HepG2 (cell line): ENCODE results near the gene NINL. TPM values are rescaled to one million over a fixed set of nuclear protein-coding genes. Genes with fewer than 3 reads are reported as not detected.

Experiments
- DMAP1 ChIP-seq: IDR thresholded peaks from 2 replicates; pipeline ENCODE4 v1.6.1; 2016
- FOSL2 ChIP-seq: sonication (generic); formaldehyde crosslinking; IDR thresholded peaks from 2 replicates; pipeline ENCODE4 v1.4.0; 2020; ENCODE audit warnings: missing genetic modification reagents
- FOXJ3 ChIP-seq: sonication (generic); formaldehyde crosslinking; IDR thresholded peaks from 2 replicates; pipeline ENCODE4 v1.4.0; 2020; ENCODE audit warnings: missing genetic modification reagents, mild to moderate bottlenecking, borderline replicate concordance
- FOXK1 ChIP-seq: sonication (generic); formaldehyde crosslinking; IDR thresholded peaks from 2 replicates; pipeline ENCODE4 v1.4.0; 2020; ENCODE audit warnings: low read depth, missing genetic modification reagents, borderline replicate concordance
- GABPB1 ChIP-seq: IDR thresholded peaks from 2 replicates; pipeline ENCODE4 v1.6.1; 2016; ENCODE audit warnings: mild to moderate bottlenecking, missing genetic modification reagents, moderate library complexity, missing compliant biosample characterization
- IRF2 ChIP-seq: IDR thresholded peaks from 2 replicates; pipeline ENCODE4 v1.6.1; 2018; ENCODE audit warnings: missing genetic modification reagents, missing compliant biosample characterization
- JUND ChIP-seq: sonication (generic); formaldehyde crosslinking; IDR thresholded peaks from 2 replicates; pipeline ENCODE4 v1.8.0; 2022; ENCODE audit warnings: mild to moderate bottlenecking, missing genetic modification reagents
- MLX ChIP-seq: IDR thresholded peaks from 2 replicates; pipeline ENCODE4 v1.6.1; 2016
- REPIN1 ChIP-seq: sonication (generic); formaldehyde crosslinking; IDR thresholded peaks from 2 replicates; pipeline ENCODE4 v1.8.0; 2022; ENCODE audit warnings: missing genetic modification reagents, low read depth, mild to moderate bottlenecking, borderline replicate concordance
- SKI ChIP-seq: fragments of 450-650 bp; IDR thresholded peaks from one replicate; pipeline ENCODE4 v1.6.1; 2018; ENCODE audit warnings: mild to moderate bottlenecking; ENCODE audit not compliant: partially characterized antibody
- STAT6 ChIP-seq: sonication (generic); formaldehyde crosslinking; IDR thresholded peaks from 2 replicates; pipeline ENCODE4 v1.4.0; 2020; ENCODE audit warnings: missing genetic modification reagents, mild to moderate bottlenecking, borderline replicate concordance
- TARDBP ChIP-seq: sonication (generic); formaldehyde crosslinking; IDR thresholded peaks from 2 replicates; pipeline ENCODE4 v1.8.0; 2022; ENCODE audit warnings: mild to moderate bottlenecking, missing genetic modification reagents
- ZMAT3 ChIP-seq: sonication (generic); formaldehyde crosslinking; conservative IDR thresholded peaks from 2 replicates; pipeline ENCODE4 v1.7.0; 2021; ENCODE audit warnings: missing genetic modification reagents
- ZNF609 ChIP-seq: sonication (generic); formaldehyde crosslinking; IDR thresholded peaks from 2 replicates; pipeline ENCODE4 v1.4.0; 2020; ENCODE audit warnings: mild to moderate bottlenecking, missing genetic modification reagents, borderline replicate concordance
- ZNF687 ChIP-seq: sonication (generic); formaldehyde crosslinking; IDR thresholded peaks from 2 replicates; pipeline ENCODE4 v1.5.1; 2020; ENCODE audit warnings: mild to moderate bottlenecking, missing genetic modification reagents, moderate library complexity
- ZSCAN9 ChIP-seq: IDR thresholded peaks from 2 replicates; pipeline ENCODE4 v1.6.1; 2016; ENCODE audit warnings: borderline replicate concordance
- polyA plus RNA-seq, 8 experiments: library from polyadenylated mRNA; depleted of rRNA in 3 of 8; stranded (reverse) in 7 of 8; unstranded in 1 of 8; fragments of >200 nt; fragmentation: Illumina TruSeq in 4 of 8; extraction: Trizol in 4 of 8; gene quantifications; 2 replicates each; pipeline versions ENCODE4 v1.2.1 to v1.2.3, GENCODE V29; 2011 to 2016; ENCODE audit warnings: low read depth in 4 of 8, missing spikeins in 1 of 8, mixed read lengths in 1 of 8; ENCODE audit not compliant: insufficient read depth in 1 of 8
- total RNA-seq, 5 experiments: library from RNA; depleted of rRNA; stranded (reverse); fragments of >200 nt; fragmentation: Illumina TruSeq; extraction: Trizol; gene quantifications; 2 replicates each; pipeline ENCODE4 v1.2.3, GENCODE V29; 2016; ENCODE audit warnings: low read depth in 1 of 5

The NINL gene
- total and polyA plus RNA-seq, 2 of the 13 experiments (the other 11 are each of a cell fraction or from before 2014, with no cell fraction given) = 32.3 to 34.3 TPM

GRCh38 chr20:25602914-25603309 lies 17.6 kb upstream of the NINL start (continued):
- TF ChIP-seq GABPB1 = 0 out of 2 replicates have a peak, but pooled peaks have one; percentile 30
- peak; percentile 49 for TF ChIP-seq JUND (CRISPR knock-in tag)
- TF ChIP-seq REPIN1 = peak; percentile 64
- TF ChIP-seq MLX (CRISPR knock-in tag) = peak; percentile 98
- TF ChIP-seq ZNF687 (CRISPR knock-in tag) = peak; percentile 91
- TF ChIP-seq FOXK1 = 0 out of 2 replicates have a peak, but pooled peaks have one; percentile 33
- 0 out of 2 replicates have a peak, but pooled peaks have one; percentile 29 for TF ChIP-seq STAT6 (CRISPR knock-in tag)
- TF ChIP-seq FOXJ3 (CRISPR knock-in tag) = peak; percentile 54
- peak; percentile 86; the same call in 1 of the 2 replicates for TF ChIP-seq TARDBP
- TF ChIP-seq IRF2 = peak; percentile 75
- TF ChIP-seq SKI = peak; percentile 25
- TF ChIP-seq ZMAT3 (CRISPR knock-in tag) = peak; percentile 71; the same call in 1 of the 2 replicates
- 0 out of 2 replicates have a peak, but pooled peaks have one; percentile 41 for TF ChIP-seq ZSCAN9 (CRISPR knock-in tag)
- peak; percentile 62; the same call in 1 of the 2 replicates for TF ChIP-seq FOSL2 (CRISPR knock-in tag)
- peak; percentile 69 for TF ChIP-seq DMAP1 (CRISPR knock-in tag)
- peak; percentile 51; the same call in 1 of the 2 replicates for TF ChIP-seq ZNF609 (CRISPR knock-in tag)
